Colonic mucosa (tissue), 4 donors: ENCODE data around the gene MAPK1IP1L. TPM values are rescaled to one million over a fixed set of nuclear protein-coding genes. Genes with fewer than 3 reads are reported as not detected.

ENCODE experiments used
- DNase-seq: peaks from one replicate; pipeline ENCODE4 v3.0.0-alpha.2; 2020
- H3K27ac ChIP-seq: fragments of 200-600 bp; one replicate; pipeline ENCODE4 v1.8.0; 2021
- H3K27me3 ChIP-seq: fragments of 200-600 bp; one replicate; pipeline ENCODE4 v1.8.0; 2021
- H3K36me3 ChIP-seq: fragments of 200-600 bp; one replicate; pipeline ENCODE4 v1.8.0; 2021
- H3K4me1 ChIP-seq: fragments of 200-600 bp; one replicate; pipeline ENCODE4 v1.8.0; 2021; ENCODE audit warnings: mild to moderate bottlenecking
- H3K4me3 ChIP-seq: fragments of 200-600 bp; one replicate; pipeline ENCODE4 v1.8.0; 2021
- H3K9ac ChIP-seq, 2 donors: one replicate each; pipeline ENCODE4 v1.7.0; 2013; ENCODE audit warnings: control low read depth in 2 of 2, low read depth in 2 of 2, low read length in 2 of 2
- H3K9me3 ChIP-seq: fragments of 200-600 bp; one replicate; pipeline ENCODE4 v1.8.0; 2021
- intact Hi-C: fragments of 100-400 bp; cut with DNase I; formaldehyde crosslinking; loops from one replicate; pipeline ENCODE4 v1.14.1; 2022
- total RNA-seq, 2 donors: library from RNA; stranded (reverse); fragmentation: NEBNext Ultra II Directional in 1 of 2; extraction: Animal tissue kit (Norgen Biotek cat#: 25700) in 1 of 2; gene quantifications; one replicate each; pipeline ENCODE4 v1.2.1, GENCODE V29; 2021
- TF ChIP-seq, protein P1 (sequence below): fragments of 200-600 bp; IDR thresholded peaks from one replicate; pipeline ENCODE4 v1.8.0; 2022; ENCODE audit warnings: antibody characterized with exemption, mild to moderate bottlenecking
- donor health status: healthy.
- donor health status: DM: no; HTN: no; CAD: no.
- donor health status: DM: no; HTN: no; CAD: no.

The MAPK1IP1L gene
- total RNA-seq, 2 donors from 2014 or later = 79.8 to 83.2 TPM

DNA sequence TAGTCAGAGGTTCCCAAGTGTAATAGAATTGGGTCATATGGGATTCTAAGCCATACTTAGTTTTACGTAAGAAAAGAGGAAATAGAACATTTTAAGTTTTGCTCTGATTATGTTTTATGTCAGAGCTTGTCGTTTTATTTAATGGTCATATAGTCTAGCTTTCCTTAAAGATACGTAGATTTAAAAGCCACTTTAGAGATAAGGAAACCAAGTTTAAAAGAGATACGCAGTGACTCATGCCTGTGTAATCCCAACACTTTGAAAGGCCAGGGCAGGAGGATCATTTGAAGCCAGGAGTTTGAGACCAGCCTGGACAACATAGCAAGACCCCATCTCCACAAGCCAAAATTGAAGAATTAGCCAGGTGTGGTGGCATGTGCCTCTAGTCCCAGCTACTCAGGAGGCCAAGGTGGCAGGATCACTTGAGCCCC lies 19.5 kb downstream of the MAPK1IP1L start:
- no peak overlapping the region for H3K27ac ChIP-seq

DNA sequence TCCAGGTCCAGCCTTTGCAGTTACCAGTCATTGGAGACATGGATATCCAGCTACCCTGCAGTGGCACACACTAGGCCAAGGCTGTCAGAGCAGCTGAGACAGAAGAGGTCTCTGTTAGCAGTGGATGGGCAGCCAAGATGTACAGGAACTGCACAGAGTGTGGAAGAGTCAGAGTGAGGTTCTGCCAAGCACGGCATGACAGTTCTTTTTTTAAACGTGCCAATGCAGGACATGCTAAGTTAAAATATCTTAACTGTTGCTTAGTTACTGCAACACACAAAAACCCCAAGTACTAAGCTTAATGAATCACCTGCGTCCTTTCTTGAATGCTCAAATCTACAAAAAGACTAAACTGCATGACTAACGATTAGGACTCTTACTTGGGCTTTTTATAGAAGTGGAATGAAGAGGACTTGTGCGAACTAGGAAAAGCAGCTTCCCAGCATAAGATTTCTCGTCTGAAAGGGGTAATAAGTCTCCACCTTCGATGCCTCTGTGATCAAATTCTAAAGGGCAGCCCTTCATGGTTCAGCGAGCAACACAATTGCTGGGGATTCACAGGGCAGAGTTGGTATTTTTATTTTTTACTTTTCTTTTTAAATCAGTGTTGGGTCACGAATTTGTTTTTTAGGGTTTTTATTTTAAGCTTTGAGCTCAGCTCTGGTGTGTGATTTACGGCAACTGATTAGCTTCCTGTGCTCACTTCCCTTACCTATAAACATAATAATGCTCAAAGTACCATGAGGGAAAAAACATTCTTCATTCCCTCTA lies 20.6 kb downstream of the MAPK1IP1L start:
- H3K4me3 ChIP-seq = no peak overlapping the region
- no peak overlapping the region for H3K27ac ChIP-seq
- intact Hi-C loops = no loop called here
- H3K27me3 ChIP-seq = no peaks in the 10 kb centered on the region
- H3K9me3 ChIP-seq = no peaks in the 10 kb centered on the region
- no peaks in the 10 kb centered on the region for H3K36me3 ChIP-seq
- no peak for DNase-seq
- H3K4me1 ChIP-seq = no peaks in the 10 kb centered on the region
- TF ChIP-seq, protein P1, sequence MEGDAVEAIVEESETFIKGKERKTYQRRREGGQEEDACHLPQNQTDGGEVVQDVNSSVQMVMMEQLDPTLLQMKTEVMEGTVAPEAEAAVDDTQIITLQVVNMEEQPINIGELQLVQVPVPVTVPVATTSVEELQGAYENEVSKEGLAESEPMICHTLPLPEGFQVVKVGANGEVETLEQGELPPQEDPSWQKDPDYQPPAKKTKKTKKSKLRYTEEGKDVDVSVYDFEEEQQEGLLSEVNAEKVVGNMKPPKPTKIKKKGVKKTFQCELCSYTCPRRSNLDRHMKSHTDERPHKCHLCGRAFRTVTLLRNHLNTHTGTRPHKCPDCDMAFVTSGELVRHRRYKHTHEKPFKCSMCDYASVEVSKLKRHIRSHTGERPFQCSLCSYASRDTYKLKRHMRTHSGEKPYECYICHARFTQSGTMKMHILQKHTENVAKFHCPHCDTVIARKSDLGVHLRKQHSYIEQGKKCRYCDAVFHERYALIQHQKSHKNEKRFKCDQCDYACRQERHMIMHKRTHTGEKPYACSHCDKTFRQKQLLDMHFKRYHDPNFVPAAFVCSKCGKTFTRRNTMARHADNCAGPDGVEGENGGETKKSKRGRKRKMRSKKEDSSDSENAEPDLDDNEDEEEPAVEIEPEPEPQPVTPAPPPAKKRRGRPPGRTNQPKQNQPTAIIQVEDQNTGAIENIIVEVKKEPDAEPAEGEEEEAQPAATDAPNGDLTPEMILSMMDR = no peak
- no peak overlapping the region for H3K9ac ChIP-seq

More for the DNA sequence above, 19.5 kb downstream of the MAPK1IP1L start:
- DNase-seq = no peak
- Histone ChIP-seq H3K27me3 (no peaks in the 10 kb centered on the region), H3K4me1 (no peaks in the 10 kb centered on the region), H3K4me3 (no peak overlapping the region), H3K36me3 (no peaks in the 10 kb centered on the region), H3K9me3 (no peaks in the 10 kb centered on the region), H3K9ac (no peak overlapping the region)
- intact Hi-C loops = no loop called here
- TF ChIP-seq, protein P1 = no peak

DNA sequence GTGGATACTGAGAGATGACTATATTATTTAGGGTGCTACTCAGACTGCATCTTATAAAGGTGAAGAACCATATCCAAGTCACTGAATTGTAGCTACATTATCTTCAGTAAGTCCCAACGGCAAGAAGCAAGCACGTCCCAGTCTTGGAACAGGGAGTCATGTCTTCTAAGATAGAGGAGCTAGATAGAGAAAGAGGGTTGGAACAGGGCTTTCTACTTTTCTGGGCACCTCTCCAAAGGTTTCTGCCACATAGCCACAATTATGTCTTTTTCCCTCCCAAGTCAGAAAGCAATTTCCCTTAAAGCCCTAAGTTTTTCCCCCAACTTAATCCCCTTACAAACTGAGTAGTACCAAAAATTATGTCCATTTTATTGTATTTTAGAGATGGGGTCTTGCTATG lies 22.4 kb downstream of the MAPK1IP1L start:
- no peak overlapping the region for H3K27ac ChIP-seq
- TF ChIP-seq, protein P1 = no peak
- intact Hi-C loops = no loop called here
- no peak overlapping the region for H3K9ac ChIP-seq
- no peaks in the 10 kb centered on the region for H3K36me3 ChIP-seq
- no peak overlapping the region for H3K4me3 ChIP-seq
- H3K27me3 ChIP-seq = no peaks in the 10 kb centered on the region
- H3K4me1 ChIP-seq = no peaks in the 10 kb centered on the region
- no peaks in the 10 kb centered on the region for H3K9me3 ChIP-seq
- no peak for DNase-seq

DNA sequence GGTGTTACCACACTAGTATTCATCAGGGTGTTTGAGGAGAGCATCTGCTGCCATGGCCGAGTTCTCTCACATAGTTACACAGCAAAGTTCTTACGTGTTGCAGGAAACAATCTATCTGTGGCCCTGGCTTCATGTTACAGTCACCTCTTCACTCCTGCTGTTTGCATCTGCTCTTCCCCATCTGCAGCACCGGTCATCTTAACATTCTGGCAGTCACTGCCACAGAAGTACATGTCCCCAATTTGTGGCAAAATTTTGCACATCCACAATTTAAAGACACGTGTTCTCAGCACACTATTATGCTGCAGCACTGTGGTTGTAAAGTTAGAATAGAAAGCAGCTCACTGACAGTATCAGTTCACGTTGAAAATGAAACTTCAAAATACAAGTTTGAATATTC lies 23.2 kb downstream of the MAPK1IP1L start:
- H3K27me3 ChIP-seq = no peaks in the 10 kb centered on the region
- intact Hi-C loops = no loop called here
- TF ChIP-seq, protein P1 = no peak
- no peak for DNase-seq
- no peak overlapping the region for H3K27ac ChIP-seq
- H3K9me3 ChIP-seq = no peaks in the 10 kb centered on the region
- H3K4me1 ChIP-seq = no peaks in the 10 kb centered on the region
- no peak overlapping the region for H3K4me3 ChIP-seq
- no peaks in the 10 kb centered on the region for H3K36me3 ChIP-seq
- H3K9ac ChIP-seq = no peak overlapping the region

DNA sequence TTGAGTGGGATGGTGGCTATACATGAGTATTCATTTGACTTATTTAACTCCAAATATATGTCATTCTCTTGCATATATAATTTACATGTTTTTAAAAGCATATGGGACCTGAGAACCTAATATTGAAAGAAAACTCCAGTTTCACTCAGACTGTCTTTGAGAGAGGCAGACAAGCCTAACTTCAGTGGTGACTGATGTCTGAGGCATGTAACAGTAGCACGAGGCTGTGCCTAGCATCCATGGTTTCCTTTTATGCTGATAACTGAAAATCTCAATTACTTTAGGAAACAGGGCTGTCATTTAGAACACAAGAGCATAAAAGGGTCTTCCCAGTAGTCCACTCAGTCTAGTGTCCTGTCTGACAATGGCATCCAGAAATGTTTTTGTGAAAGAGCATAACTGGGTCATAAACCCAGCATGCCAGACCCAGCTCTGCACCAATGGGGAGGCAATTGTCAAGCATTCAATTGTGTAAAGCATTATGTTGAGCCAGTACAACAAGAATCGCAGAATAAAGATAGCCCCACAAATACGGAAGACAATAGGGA lies 24.3 kb downstream of the MAPK1IP1L start:
- Histone ChIP-seq H3K9ac (peak overlapping the region in 1 of 2 donors; percentile 26), H3K4me1 (no peaks in the 10 kb centered on the region), H3K36me3 (no peaks in the 10 kb centered on the region), H3K4me3 (no peak overlapping the region), H3K27ac (no peak overlapping the region), H3K9me3 (no peaks in the 10 kb centered on the region), H3K27me3 (no peaks in the 10 kb centered on the region)
- TF ChIP-seq, protein P1 = no peak
- intact Hi-C loops = no loop called here
- no peak for DNase-seq
